Esophagus mucosa (tissue), 1 donor: ENCODE data around the gene SMAD2. TPM values are rescaled to one million over a fixed set of nuclear protein-coding genes. Genes with fewer than 3 reads are reported as not detected.
A peak's percentile ranks its signal among the peaks of the same experiment; 100 is the strongest.

Source experiments
- ATAC-seq: fragments of 200-7000 bp; cut with Tn5 transposase; one replicate; pipeline ENCODE4 v1.9.1; 2020
- total RNA-seq: library from RNA; stranded (reverse); gene quantifications from one replicate; pipeline ENCODE4 v1.2.4, GENCODE V29; 2023
- donor health status: DM: yes; HTN: yes; CAD: no.

Gene SMAD2
- total RNA-seq, 1 donor from 2014 or later = 87.2 TPM

- ATAC-seq = peak; percentile 4
Observed at GRCh38 chr18:47931718-47932103, 1.3 kb upstream of the SMAD2 start.

GRCh38 chr18:47930931-47931717 is 665 bp upstream of the SMAD2 start:
- peak; percentile 93 for ATAC-seq

DNA sequence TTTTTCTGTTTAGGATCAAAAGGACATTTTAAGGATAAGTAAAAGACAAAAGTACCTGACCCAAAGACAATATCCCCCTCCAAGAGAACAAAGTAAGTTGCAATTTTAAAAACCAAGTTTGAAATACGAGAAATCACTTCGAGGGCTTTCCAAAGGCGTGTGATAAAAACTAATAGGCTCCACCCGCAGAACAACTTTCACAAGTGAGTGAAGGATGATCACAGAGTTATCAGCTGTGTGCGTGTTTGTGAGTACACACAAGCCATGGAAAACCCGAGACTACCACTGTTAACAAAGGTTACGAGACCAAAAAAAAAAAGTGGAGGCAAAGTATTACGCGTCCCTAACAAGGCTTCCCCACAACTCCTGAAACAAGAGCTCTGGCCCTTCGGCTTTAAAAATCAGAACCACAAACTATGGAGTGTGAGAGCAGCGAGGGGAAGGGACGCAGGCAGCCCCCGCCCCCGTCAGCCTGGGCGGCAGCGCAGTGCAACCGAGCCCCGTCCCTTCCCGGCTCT is 719 bp downstream of the SMAD2 start:
- ATAC-seq = no peak

DNA sequence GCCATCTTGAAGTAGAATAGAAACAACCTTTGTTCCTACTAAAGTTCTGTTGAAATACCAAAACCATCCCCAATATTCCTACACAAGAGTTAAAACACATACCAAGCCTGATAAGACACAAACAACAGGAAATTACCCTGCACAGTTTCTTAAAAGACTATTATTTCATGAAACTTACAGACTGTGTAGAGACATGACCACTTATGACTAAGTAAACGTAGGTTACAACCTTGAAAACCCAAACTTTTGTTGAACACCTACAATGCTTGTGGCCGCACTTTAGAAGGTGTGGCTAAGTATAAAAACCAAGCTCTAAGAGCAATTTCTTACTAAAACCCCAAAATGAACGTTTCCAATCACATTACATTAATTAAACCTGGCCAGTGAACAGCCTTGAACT is 2.0 kb downstream of the SMAD2 start:
- ATAC-seq = no peak

DNA sequence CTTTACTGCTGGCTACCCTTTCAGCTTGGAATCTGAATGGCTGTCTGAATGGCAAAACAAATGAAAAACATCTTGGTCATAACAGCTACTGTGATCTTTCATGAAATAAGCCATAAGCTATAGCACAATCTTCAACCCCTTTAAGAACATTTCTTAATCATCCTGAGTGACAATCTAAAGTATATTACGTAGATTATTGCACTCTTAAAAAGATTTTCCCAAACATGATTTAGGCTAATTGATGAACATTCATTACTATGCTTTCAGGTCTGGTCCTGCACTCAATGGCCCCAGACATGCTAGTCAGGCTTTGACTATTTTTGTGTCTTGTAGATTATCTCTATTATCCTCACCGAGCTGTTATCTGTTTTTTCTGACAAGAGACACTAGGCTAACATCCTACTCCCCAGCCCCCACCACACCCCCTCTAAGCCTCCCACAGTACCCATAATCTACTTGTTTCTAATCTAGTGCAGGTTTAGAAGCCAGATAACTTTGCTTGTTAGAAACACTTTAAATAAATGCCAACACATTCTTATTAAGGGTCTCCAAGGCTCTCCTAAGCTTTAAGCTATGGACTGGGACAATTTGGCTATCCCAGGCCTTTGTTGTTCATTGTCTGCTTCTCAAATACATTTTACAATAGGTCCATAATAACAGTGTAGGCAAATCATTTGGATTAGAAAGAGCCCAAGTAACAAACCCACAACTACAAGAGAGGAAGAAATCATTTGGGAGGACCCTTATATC is 4.2 kb downstream of the SMAD2 start:
- ATAC-seq = no peak

- ATAC-seq = no peak
Observed at GRCh38 chr18:47919916-47920315, 10.5 kb downstream of the SMAD2 start.

DNA sequence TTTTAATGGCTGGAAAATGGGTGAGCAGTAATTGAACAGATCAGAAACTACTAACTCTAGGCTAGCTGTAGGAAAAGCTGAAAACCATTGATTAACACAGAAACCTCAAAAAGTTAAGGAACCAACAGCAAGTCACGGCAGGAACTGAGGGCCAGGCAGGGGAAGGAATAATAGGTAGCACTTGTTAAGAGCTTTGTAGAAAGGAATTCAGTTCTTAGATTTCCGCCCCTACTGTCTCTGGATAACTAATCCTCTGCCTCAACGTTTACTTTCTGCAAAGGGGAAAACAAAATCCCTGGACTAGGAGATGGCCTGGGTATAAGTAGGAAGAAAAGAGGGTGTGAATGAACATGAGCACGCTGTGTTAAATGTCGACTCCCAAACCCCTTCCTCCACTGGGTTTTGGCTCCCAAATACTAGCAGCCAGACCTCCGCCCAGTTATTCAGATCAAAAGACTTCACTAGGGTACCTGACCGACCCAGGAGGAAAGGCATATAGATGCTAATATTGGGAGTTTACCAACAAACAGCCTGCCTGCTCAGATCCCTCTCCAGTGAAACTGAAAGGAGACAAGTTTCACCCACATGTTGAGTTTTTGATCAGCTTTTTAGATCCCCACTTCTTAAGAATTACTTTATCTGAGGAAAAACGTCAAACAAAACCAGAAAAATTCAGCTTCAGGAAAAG is 12.4 kb downstream of the SMAD2 start:
- ATAC-seq = no peak

DNA sequence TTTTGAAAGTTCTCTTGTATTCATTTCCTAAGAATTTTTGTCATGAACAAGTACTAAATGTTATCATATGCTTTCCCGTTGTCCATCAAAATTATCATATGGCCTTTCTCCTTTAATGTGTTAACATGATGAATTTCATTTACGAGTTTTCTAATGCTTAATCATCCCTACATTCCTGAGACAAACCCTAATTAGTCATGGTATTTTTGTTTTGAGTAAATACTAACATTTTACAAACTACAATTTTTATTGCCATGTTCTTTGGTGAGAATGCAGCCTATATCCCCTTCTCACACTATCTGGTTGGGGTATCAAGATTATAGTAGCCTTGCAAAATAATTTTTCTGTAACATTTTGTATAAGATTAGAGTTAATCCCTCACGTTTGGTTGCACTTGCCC is 14.5 kb downstream of the SMAD2 start:
- ATAC-seq = no peak

DNA sequence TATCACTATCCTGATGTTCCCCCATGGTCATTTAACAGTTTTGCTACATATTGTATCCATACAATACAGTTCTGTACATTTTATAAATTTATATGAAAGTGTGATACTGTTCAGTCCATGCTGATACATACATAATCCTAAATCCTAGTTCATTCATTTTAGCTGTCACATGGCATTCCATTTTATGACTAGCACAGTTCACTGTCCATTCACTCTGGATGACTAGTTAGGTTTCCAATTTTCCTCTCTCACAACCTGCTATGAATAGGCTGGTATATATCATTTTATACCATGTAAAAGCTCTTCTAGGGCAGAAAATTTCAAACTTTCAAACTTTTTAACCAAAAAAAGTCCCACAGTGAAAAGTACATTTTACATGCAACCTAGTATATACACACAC is 15.2 kb downstream of the SMAD2 start:
- ATAC-seq = peak; percentile 59

- ATAC-seq = no peak
Observed at GRCh38 chr18:47912794-47913585, 17.5 kb downstream of the SMAD2 start.

DNA sequence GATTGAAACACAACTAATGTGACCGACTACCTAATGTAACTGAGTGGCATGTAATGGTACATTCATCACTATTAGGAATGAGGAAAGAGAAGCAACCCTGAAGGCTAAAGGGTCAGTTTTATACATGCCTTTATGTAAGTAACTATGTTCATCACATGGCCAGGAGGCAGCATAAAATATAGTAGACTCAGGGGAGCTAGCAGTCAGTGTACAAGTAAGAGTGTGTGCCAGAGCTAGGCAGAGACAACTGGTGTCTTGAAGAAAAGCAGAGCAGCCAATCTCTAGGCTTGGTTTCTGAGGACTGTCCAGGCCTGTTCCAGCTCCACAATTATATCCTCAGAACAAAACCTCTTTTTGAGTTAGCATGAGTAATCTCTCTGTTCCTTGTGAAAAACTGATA is 18.1 kb downstream of the SMAD2 start:
- ATAC-seq = peak; percentile 81

GRCh38 chr18:47911877-47912276 is 18.6 kb downstream of the SMAD2 start:
- no peak for ATAC-seq

DNA sequence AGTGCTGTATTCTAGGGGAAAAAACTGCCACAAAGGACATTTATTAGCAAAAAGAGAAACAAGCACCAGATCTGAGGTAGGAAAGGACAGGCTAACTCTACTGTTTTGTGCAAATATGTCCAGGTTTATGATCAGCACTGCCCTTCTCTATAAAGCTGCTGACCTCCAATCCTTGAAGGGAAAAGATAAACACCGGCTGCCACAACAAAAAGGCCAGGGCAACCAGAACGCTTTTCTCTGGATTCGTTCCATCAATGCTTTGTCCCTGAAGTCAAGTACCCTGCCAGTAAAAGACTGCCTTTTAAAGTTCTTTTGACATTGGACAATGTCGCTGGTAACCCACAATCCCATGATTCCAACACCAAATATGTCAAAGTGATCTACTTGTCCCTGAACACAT is 21.0 kb downstream of the SMAD2 start:
- ATAC-seq = no peak

GRCh38 chr18:47908592-47908991 is 21.9 kb downstream of the SMAD2 start:
- no peak for ATAC-seq

- no peak for ATAC-seq
Observed at GRCh38 chr18:47906408-47906807, 24.1 kb downstream of the SMAD2 start.

GRCh38 chr18:47903809-47904208 is 26.6 kb downstream of the SMAD2 start:
- no peak for ATAC-seq

DNA sequence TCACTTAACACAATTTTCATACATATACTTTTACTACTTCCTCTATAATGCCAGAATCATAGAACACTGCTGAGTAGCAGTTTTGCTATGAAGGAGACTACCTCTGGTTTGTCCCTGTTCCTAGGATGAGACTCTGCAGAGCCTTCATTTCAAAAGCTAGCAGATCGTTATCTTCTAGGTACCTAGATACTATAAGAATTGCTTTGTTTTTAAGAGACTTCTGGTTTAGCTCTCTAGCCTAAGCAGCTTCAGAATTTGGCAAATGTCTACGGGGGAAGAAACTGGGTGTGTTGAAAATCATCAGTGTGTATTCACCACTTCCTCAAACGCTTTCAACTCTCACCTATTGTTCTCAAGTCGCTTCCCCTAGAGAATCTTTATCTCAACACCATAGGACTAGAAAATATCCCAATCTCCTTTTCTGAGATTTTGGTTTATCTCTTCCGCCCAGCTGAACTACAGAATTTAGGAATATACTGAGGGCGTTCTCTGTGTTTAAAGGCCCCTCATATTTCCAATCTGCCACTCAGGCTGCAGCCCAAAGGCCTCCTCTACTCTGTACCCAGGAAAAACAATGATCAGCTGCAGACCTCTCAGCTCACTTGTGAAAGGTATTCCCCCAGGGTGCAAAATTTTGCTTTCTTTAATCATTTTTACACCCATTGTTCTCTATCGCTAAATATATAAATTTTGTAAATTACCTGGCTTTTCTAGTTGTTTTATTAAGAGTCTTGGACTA is 28.7 kb downstream of the SMAD2 start:
- peak; percentile 54 for ATAC-seq

DNA sequence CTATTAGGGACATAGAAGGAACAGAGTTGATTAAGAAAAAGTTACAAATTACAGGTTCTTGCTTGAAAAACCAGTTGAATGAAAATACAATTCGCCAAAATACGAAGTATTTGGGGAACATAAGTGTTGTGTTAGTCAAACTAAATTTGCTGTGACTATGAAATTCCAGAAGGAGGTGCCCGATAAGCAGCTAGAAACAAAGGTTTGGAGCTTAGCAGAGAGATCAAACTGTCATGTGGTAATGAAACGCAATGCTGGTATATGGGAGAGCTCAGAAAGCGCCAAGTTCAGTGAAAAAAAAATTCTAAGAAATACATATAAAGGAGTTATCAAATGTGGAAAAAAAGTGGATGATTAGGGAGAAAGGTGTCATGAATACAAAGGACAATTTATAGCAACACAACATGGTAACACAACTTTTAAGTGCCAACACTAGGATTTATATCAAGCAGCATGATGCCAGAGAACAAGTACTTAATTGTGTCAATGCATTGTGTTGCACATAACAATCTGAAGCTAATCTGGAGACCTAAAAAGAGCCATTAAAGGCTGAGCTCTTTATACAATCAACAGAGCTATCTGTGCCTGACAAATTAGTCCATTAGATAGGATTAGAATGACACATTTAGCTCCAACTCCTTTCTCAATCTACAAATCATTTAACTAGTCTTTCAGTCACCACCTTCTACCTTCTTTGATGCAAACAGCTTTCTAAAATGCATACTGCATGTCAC is 31.2 kb downstream of the SMAD2 start:
- no peak for ATAC-seq

DNA sequence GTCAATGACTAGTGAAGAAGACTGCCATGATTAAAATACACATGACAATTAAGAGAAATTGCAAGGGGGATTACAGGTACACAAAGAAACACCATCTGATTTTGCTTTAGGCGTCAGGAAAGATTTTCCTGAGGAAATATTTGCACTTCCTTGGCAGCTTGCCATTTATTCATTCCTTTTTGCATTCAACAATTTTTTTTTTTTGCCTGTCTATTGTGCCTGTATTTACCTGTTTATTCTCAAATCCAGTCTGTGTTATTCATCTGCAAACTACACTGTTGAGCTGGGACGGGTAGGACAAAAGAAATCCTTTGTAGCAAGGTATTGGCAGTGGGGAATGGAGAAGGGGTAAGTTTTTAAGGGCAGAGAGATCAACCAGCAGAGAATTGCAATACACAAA is 31.8 kb downstream of the SMAD2 start:
- no peak for ATAC-seq

GRCh38 chr18:47898055-47898454 is 32.4 kb downstream of the SMAD2 start:
- ATAC-seq = no peak
